IMR-90 (cell line): ENCODE results near the gene SAMHD1. TPM values are rescaled to one million over a fixed set of nuclear protein-coding genes. Genes with fewer than 3 reads are reported as not detected.

Experiments
- ATAC-seq: fragments of 200-7000 bp; cut with Tn5 transposase; 2 replicates; pipeline ENCODE4 v1.9.1; 2020; ENCODE audit warnings: low read depth, mild to moderate bottlenecking, moderate library complexity
- BruUV-seq: library from RNA; stranded (reverse); fragments of 400-500 nt; replicated peaks from 2 replicates; lab custom pipeline; 2021; lab: Mats Ljungman, UMichigan
- CTCF ChIA-PET: fragments of 300-600 bp; formaldehyde crosslinking; extraction: SDS; loops from one replicate; lab custom pipeline; 2021; ENCODE audit warnings: antibody characterized with exemption; lab: Yijun Ruan, JAX
- POLR2A ChIA-PET: fragments of 300-600 bp; sonication (Branson Sonifier 250); formaldehyde crosslinking; loops from one replicate; lab custom pipeline; 2022; ENCODE audit warnings: antibody characterized with exemption; ENCODE audit not compliant: unreplicated experiment; lab: Charles Lee
- DNase-seq: peaks from one replicate; pipeline ENCODE4 v3.0.0; 2013
- H2AFZ ChIP-seq: replicated peaks from 2 replicates; pipeline ENCODE3; 2013; ENCODE audit warnings: low read length, mild to moderate bottlenecking; ENCODE audit not compliant: poor library complexity
- H2AK5ac ChIP-seq: 2 replicates; pipeline ENCODE4 v1.6.1; 2013; ENCODE audit warnings: low read depth, low read length, inconsistent platforms
- H2AK9ac ChIP-seq: replicated peaks from 2 replicates; pipeline ENCODE3; 2013; ENCODE audit warnings: mild to moderate bottlenecking, low read depth, low read length, moderate library complexity; ENCODE audit not compliant: poor library complexity
- H2BK120ac ChIP-seq: 2 replicates; pipeline ENCODE4 v1.6.1; 2013; ENCODE audit warnings: low read depth, low read length, inconsistent platforms
- H2BK15ac ChIP-seq: 3 replicates; pipeline ENCODE4 v1.6.1; 2013; ENCODE audit warnings: low read depth, low read length, inconsistent platforms
- H2BK20ac ChIP-seq: 2 replicates; pipeline ENCODE4 v1.6.1; 2013; ENCODE audit warnings: low read depth, mild to moderate bottlenecking, inconsistent platforms, low read length, moderate library complexity
- H2BK5ac ChIP-seq: 2 replicates; pipeline ENCODE4 v1.6.1; 2013; ENCODE audit warnings: mild to moderate bottlenecking, low read depth, low read length, inconsistent platforms; ENCODE audit not compliant: poor library complexity, severe bottlenecking
- H3K14ac ChIP-seq: replicated peaks from 2 replicates; pipeline ENCODE4 v1.6.1; 2013; ENCODE audit warnings: low read depth, low read length, inconsistent platforms
- H3K18ac ChIP-seq: 2 replicates; pipeline ENCODE4 v1.6.1; 2013; ENCODE audit warnings: low read depth, low read length, control low read depth
- H3K23ac ChIP-seq: 2 replicates; pipeline ENCODE4 v1.6.1; 2013; ENCODE audit warnings: low read depth, low read length, inconsistent platforms
- H3K27ac ChIP-seq: 2 replicates; pipeline ENCODE4 v1.5.1; 2013; ENCODE audit warnings: mild to moderate bottlenecking, control low read depth, low read length; ENCODE audit not compliant: insufficient read depth
- H3K27me3 ChIP-seq: 2 replicates; pipeline ENCODE4 v1.6.1; 2013; ENCODE audit warnings: low read length; ENCODE audit not compliant: control insufficient read depth, insufficient read depth
- H3K36me3 ChIP-seq: 2 replicates; pipeline ENCODE4 v1.6.1; 2013; ENCODE audit warnings: low read length, mixed read lengths; ENCODE audit not compliant: control insufficient read depth, insufficient read depth
- H3K4ac ChIP-seq: 2 replicates; pipeline ENCODE4 v1.6.1; 2013; ENCODE audit warnings: low read depth, low read length, inconsistent platforms
- H3K4me1 ChIP-seq: 2 replicates; pipeline ENCODE4 v1.6.1; 2013; ENCODE audit warnings: low read length, mixed read lengths; ENCODE audit not compliant: control insufficient read depth, insufficient read depth
- H3K4me2 ChIP-seq: 2 replicates; pipeline ENCODE4 v1.6.1; 2013; ENCODE audit warnings: low read depth, mild to moderate bottlenecking, control low read depth, low read length, moderate library complexity
- H3K4me3 ChIP-seq: 2 replicates; pipeline ENCODE4 v1.5.1; 2013; ENCODE audit warnings: low read depth, mild to moderate bottlenecking, control low read depth, low read length, moderate library complexity; ENCODE audit not compliant: insufficient read depth
- H3K56ac ChIP-seq: 2 replicates; pipeline ENCODE4 v1.6.1; 2013; ENCODE audit warnings: low read length, inconsistent platforms; ENCODE audit not compliant: insufficient read depth; ENCODE audit errors: extremely low read depth
- H3K79me1 ChIP-seq, 2 experiments: 2 replicates each; pipeline ENCODE4 v1.6.1; 2013; ENCODE audit warnings: low read length in 2 of 2, inconsistent platforms in 1 of 2, low read depth in 1 of 2
- H3K9ac ChIP-seq: 2 replicates; pipeline ENCODE4 v1.6.1; 2013; ENCODE audit warnings: low read depth, low read length, control low read depth
- H3K9me1 ChIP-seq: 2 replicates; pipeline ENCODE4 v1.6.1; 2013; ENCODE audit warnings: low read length, inconsistent platforms; ENCODE audit not compliant: insufficient read depth
- H3K9me3 ChIP-seq: 2 replicates; pipeline ENCODE4 v1.6.1; 2013; ENCODE audit warnings: low read length; ENCODE audit not compliant: control insufficient read depth, insufficient read depth
- H4K20me1 ChIP-seq: 2 replicates; pipeline ENCODE4 v1.6.1; 2013; ENCODE audit warnings: low read length, inconsistent platforms; ENCODE audit not compliant: insufficient read depth
- H4K5ac ChIP-seq: 2 replicates; pipeline ENCODE4 v1.6.1; 2013; ENCODE audit warnings: mild to moderate bottlenecking, low read depth, low read length, control low read depth
- H4K8ac ChIP-seq, 2 experiments: 2 replicates each; pipeline ENCODE4 v1.6.1; 2013; ENCODE audit warnings: low read depth in 2 of 2, low read length in 2 of 2, control low read depth in 1 of 2, inconsistent platforms in 1 of 2
- H4K91ac ChIP-seq: 2 replicates; pipeline ENCODE4 v1.6.1; 2013; ENCODE audit warnings: low read depth, low read length, inconsistent platforms; ENCODE audit not compliant: insufficient read depth
- FOS ChIP-seq: fragments of 150-350 bp; IDR thresholded peaks from 2 replicates; pipeline ENCODE4 v1.6.1; 2016; ENCODE audit warnings: low read depth, low read length
- USF2 ChIP-seq: fragments of 150-350 bp; IDR thresholded peaks from 2 replicates; pipeline ENCODE4 v1.6.1; 2017; ENCODE audit warnings: mild to moderate bottlenecking, antibody characterized with exemption, low read length, low read depth
- WGBS, 2 experiments: methylation state at CpG; one replicate each; pipeline versions ENCODE4 v1.1.5 to v1.1.7; 2013; ENCODE audit warnings: missing lambda C conversion rate in 2 of 2; ENCODE audit not compliant: insufficient read length in 1 of 2; ENCODE audit errors: extremely low coverage in 2 of 2; 5-methylcytosine and 5-hydroxymethylcytosine counted together
- dilution Hi-C: fragments of 300-500 bp; cut with HindIII; formaldehyde crosslinking; loops from one replicate; pipeline ENCODE4 v1.14.3; 2018; ENCODE audit warnings: low sequenced_read_pairs; ENCODE audit not compliant: unreplicated experiment
- in situ Hi-C: fragments of 300-500 bp; cut with MboI; formaldehyde crosslinking; loops from 3 replicates; pipeline ENCODE4 v1.14.3; 2019; ENCODE audit warnings: low sequenced_read_pairs, inconsistent platforms, mixed read lengths
- intact Hi-C: fragments of 100-400 bp; cut with micrococcal nuclease; formaldehyde crosslinking; loops from 2 replicates; pipeline ENCODE4 v1.10.0; 2022
- polyA plus RNA-seq, 3 experiments: library from polyadenylated mRNA; depleted of rRNA; stranded (reverse); fragments of >200 nt; gene quantifications; 2 replicates each; pipeline ENCODE4 v1.2.3, GENCODE V29; 2012; ENCODE audit warnings: low replicate concordance in 1 of 3
- total RNA-seq: library from RNA; depleted of rRNA; stranded (reverse); fragments of >200 nt; gene quantifications from 2 replicates; pipeline ENCODE4 v1.2.3, GENCODE V29; 2012

SAMHD1 gene
- total and polyA plus RNA-seq, 2 of the 4 experiments (the other 2 are of a cell fraction) = 6.3 to 14.9 TPM

GRCh38 chr20:36847009-36847709 lies 104.3 kb downstream of the SAMHD1 start:
- peak overlapping the region; percentile 19; the same call in 1 of the 2 replicates for H4K5ac ChIP-seq
- H4K91ac ChIP-seq = peak overlapping the region; percentile 63
- H2BK20ac ChIP-seq = peak overlapping the region; percentile 42
- peak overlapping the region; percentile 69 for H3K14ac ChIP-seq
- CTCF ChIA-PET = interaction anchor here (1.3 kb wide), 1 partner anchor 16 kb away, joined by 4 read pairs; a partner anchor contains a TSS
- peak overlapping the region; percentile 9 for H2AFZ ChIP-seq
- no peak for ATAC-seq
- peak overlapping the region; percentile 92; the same call in 2 of the 3 replicates for H2BK15ac ChIP-seq
- in situ Hi-C loops = no loop called here
- peak overlapping the region; percentile 54; the same call in 1 of the 2 replicates for H3K56ac ChIP-seq
- H2AK9ac ChIP-seq = no peak overlapping the region
- H3K9me3 ChIP-seq = peaks cover 3% of the 10 kb centered on the region
- WGBS, 2 experiments = no CpG with 5 or more reads among the region's 18 CpGs
- intact Hi-C loops = no loop called here
- H3K27me3 ChIP-seq = no peaks in the 10 kb centered on the region
- H3K9ac ChIP-seq = peak overlapping the region; percentile 38; the same call in 1 of the 2 replicates
- dilution Hi-C loops = no loop called here
- peak overlapping the region; percentile 19 to 70; a peak in 3 of 4 replicates for H4K8ac ChIP-seq
- peaks cover 23% of the 10 kb centered on the region for H3K9me1 ChIP-seq
- H3K4me3 ChIP-seq = no peak overlapping the region
- TSS peak; percentile 10 for BruUV-seq
- peak overlapping the region; percentile 94 for H2BK5ac ChIP-seq
- H3K23ac ChIP-seq = peak overlapping the region; percentile 46; the same call in 1 of the 2 replicates
- no peak overlapping the region for H3K18ac ChIP-seq
- peak overlapping the region; percentile 94 for H3K4ac ChIP-seq
- H2BK120ac ChIP-seq = peak overlapping the region; percentile 53
- peaks cover 31% of the 10 kb centered on the region for H3K4me1 ChIP-seq
- peak overlapping the region; percentile 87 for H3K27ac ChIP-seq
- peak; percentile 83 for DNase-seq
- H2AK5ac ChIP-seq = peak overlapping the region; percentile 96
- H3K79me1 ChIP-seq = peaks cover 30 to 78% of the 10 kb centered on the region in 2 experiments
- TF ChIP-seq USF2 (peak; percentile 78), FOS (no peak)
- no peak overlapping the region for H3K4me2 ChIP-seq
- H4K20me1 ChIP-seq = peaks cover 10% of the 10 kb centered on the region; the same call in 1 of the 2 replicates
- peaks cover 4% of the 10 kb centered on the region; the same call in 1 of the 2 replicates for H3K36me3 ChIP-seq
- POLR2A ChIA-PET = interaction anchor here (0.6 kb wide), 1 partner anchor 58 kb away, joined by 3 read pairs; no protein-coding TSS in a partner anchor
